Right renal pelvis (tissue), 4 donors: Measurements from ENCODE around the gene FOXO6. TPM values are rescaled to one million over a fixed set of nuclear protein-coding genes. Genes with fewer than 3 reads are reported as not detected.

Source experiments
- DNase-seq, 4 donors: peaks; one replicate each; pipeline ENCODE4 v3.0.0-alpha.2; 2013; ENCODE audit warnings: low read depth in 4 of 4, low spot score in 3 of 4, missing footprints in 1 of 4
- polyA plus RNA-seq, 4 donors: library from polyadenylated mRNA; unstranded; fragments of 120-200 nt; gene quantifications; one replicate each; pipeline ENCODE4 v1.2.1, GENCODE V29; 2013; ENCODE audit not compliant: insufficient read length in 4 of 4

Gene FOXO6
- polyA plus RNA-seq, 4 donors, result 1.6 to 3.6 (median 1.8) TPM

- DNase-seq, result no peak
These were observed 11.7 kb upstream of the FOXO6 start for GRCh38 chr1:41349361-41350054.

- no peak for DNase-seq
These were observed 11.2 kb upstream of the FOXO6 start for GRCh38 chr1:41350055-41350378.

- no peak for DNase-seq
These were observed 9.7 kb upstream of the FOXO6 start for GRCh38 chr1:41351262-41352151.

- DNase-seq, result no peak
These were observed 7.5 kb upstream of the FOXO6 start for GRCh38 chr1:41353744-41354143.

- DNase-seq, result no peak
These were observed 6.3 kb upstream of the FOXO6 start for GRCh38 chr1:41354956-41355355.

GRCh38 chr1:41355356-41355755 is 5.9 kb upstream of the FOXO6 start:
- no peak for DNase-seq

GRCh38 chr1:41355761-41356160 is 5.5 kb upstream of the FOXO6 start:
- no peak for DNase-seq

GRCh38 chr1:41356752-41357151 is 4.5 kb upstream of the FOXO6 start:
- no peak for DNase-seq

GRCh38 chr1:41357451-41358101 is 3.7 kb upstream of the FOXO6 start:
- DNase-seq, result no peak

- DNase-seq, result no peak
These were observed 2.9 kb upstream of the FOXO6 start for GRCh38 chr1:41358131-41359021.

GRCh38 chr1:41359211-41360073 is 1.8 kb upstream of the FOXO6 start:
- DNase-seq, result no peak

GRCh38 chr1:41360074-41360785 is 1.0 kb upstream of the FOXO6 start:
- no peak for DNase-seq

GRCh38 chr1:41361495-41362356 is 492 bp downstream of the FOXO6 start:
- DNase-seq, result no peak

GRCh38 chr1:41362357-41362721 is 1.1 kb downstream of the FOXO6 start:
- no peak for DNase-seq

- DNase-seq, result no peak
These were observed 1.7 kb downstream of the FOXO6 start for GRCh38 chr1:41362749-41363590.

- DNase-seq, result no peak
These were observed 2.5 kb downstream of the FOXO6 start for GRCh38 chr1:41363591-41364320.
